Measurements from ENCODE around the gene FLVCR2.
"Not testable (repeated sequence)": the region's sequence is repeated elsewhere in the genome, so short reads cannot be mapped to it uniquely, and the experiment has no call there.

FLVCR2 gene

GRCh38 chr14:75589931-75590330 is 11.5 kb downstream of the FLVCR2 start:
- WGBS (ENCODE audit: insufficient coverage): 97% methylated on average over 6 of the region's 6 CpGs
- ChIA-PET CTCF (interaction anchor here (0.9 to 1.2 kb wide), 4 partner anchors 14 to 66 kb away, joined by 3 to 5 read pairs (median 3); no protein-coding TSS in a partner anchor), POLR2A (no interaction called here)

DNA sequence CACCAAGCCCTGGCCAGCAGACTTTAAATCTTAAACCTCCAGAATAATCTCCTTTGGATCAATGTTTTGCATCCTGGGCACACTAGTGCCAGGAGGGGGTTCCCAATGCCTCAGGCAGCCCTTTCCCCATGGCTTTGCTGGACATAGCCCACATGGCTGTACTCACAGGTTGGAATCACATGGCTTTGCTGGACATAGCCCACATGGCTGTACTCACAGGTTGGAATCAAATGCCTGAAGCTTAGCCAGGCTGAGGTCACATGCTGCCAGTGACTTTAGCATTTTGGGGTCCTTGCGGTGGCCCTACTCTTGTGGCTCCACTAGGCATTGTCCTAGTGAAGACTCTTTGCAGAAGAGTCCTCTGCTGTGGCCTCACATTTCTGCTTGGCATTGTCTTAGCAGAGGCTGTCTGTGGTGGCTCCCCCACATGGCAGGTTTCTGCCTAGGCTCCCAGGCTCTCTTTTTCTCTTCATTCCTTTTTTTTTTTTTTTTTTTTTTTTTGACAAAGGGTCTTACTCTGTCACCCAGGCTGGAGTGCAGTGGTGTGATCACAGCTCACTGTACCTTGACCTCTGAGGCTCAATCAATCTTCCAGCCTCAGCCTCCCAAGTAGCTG is 13.0 kb downstream of the FLVCR2 start:
- WGBS (ENCODE audit: insufficient coverage): 100% methylated on average over 1 of the region's 1 CpG
- ChIA-PET CTCF (no interaction called here), POLR2A (no interaction called here)

More at GRCh38 chr14:75589931-75590330, 11.5 kb downstream of the FLVCR2 start:
- Histone ChIP-seq H3K36me3 (ENCODE audit: control insufficient read depth in 4 of 4, insufficient read depth in 4 of 4, low read length in 3 of 4) (no peaks in the 10 kb centered on the region), H3K27ac (ENCODE audit: insufficient read depth in 1 of 2, low read depth in 1 of 2, low read length in 2 of 2, poor library complexity in 1 of 2, severe bottlenecking in 2 of 2) (no peak overlapping the region), H3K27me3 (replicated peaks in 2 of 5; ENCODE audit: control insufficient read depth in 4 of 5, insufficient read depth in 5 of 5, low read length in 4 of 5) (no peaks in the 10 kb centered on the region), H3K4me1 (ENCODE audit: control extremely low read depth in 1 of 4, control insufficient read depth in 4 of 4, insufficient read depth in 4 of 4, low read length in 3 of 4) (peaks cover 0 to under 1% (median 0%) of the 10 kb centered on the region in 4 experiments), H3K4me3 (ENCODE audit: control insufficient read depth in 1 of 7, extremely low read depth in 1 of 7, insufficient read depth in 4 of 7, low read depth in 2 of 7, low read length in 6 of 7) (no peak overlapping the region), H3K9me3 (ENCODE audit: control extremely low read depth in 1 of 5, control insufficient read depth in 4 of 5, insufficient read depth in 2 of 5, low read depth in 1 of 5, low read length in 4 of 5) (peaks cover 0 to 7% (median 0%) of the 10 kb centered on the region in 5 experiments)
- no peak for DNase-seq

GRCh38 chr14:75591987-75592575 is 13.7 kb downstream of the FLVCR2 start:
- Histone ChIP-seq H3K27me3 (replicated peaks in 2 of 5; ENCODE audit: control insufficient read depth in 4 of 5, insufficient read depth in 5 of 5, low read length in 4 of 5) (no peaks in the 10 kb centered on the region), H3K36me3 (ENCODE audit: control insufficient read depth in 4 of 4, insufficient read depth in 4 of 4, low read length in 3 of 4) (no peaks in the 10 kb centered on the region), H3K9me3 (ENCODE audit: control extremely low read depth in 1 of 5, control insufficient read depth in 4 of 5, insufficient read depth in 2 of 5, low read depth in 1 of 5, low read length in 4 of 5) (peaks cover 0 to 7% (median 0%) of the 10 kb centered on the region in 5 experiments), H3K4me1 (ENCODE audit: control extremely low read depth in 1 of 4, control insufficient read depth in 4 of 4, insufficient read depth in 4 of 4, low read length in 3 of 4) (peaks cover 0 to 3% (median 0%) of the 10 kb centered on the region in 4 experiments), H3K27ac (ENCODE audit: insufficient read depth in 1 of 2, low read depth in 1 of 2, low read length in 2 of 2, poor library complexity in 1 of 2, severe bottlenecking in 2 of 2) (no peak overlapping the region), H3K4me3 (ENCODE audit: control insufficient read depth in 1 of 7, extremely low read depth in 1 of 7, insufficient read depth in 4 of 7, low read depth in 2 of 7, low read length in 6 of 7) (no peak overlapping the region)
- no peak for DNase-seq
- ChIA-PET CTCF (no interaction called here), POLR2A (no interaction called here)

More for the DNA sequence above, 13.0 kb downstream of the FLVCR2 start:
- no peak overlapping the region for H3K27ac ChIP-seq (ENCODE audit: insufficient read depth in 1 of 2, low read depth in 1 of 2, low read length in 2 of 2, poor library complexity in 1 of 2, severe bottlenecking in 2 of 2)
- no peaks in the 10 kb centered on the region for H3K27me3 ChIP-seq (replicated peaks in 2 of 5; ENCODE audit: control insufficient read depth in 4 of 5, insufficient read depth in 5 of 5, low read length in 4 of 5)
- H3K4me1 ChIP-seq (ENCODE audit: control extremely low read depth in 1 of 4, control insufficient read depth in 4 of 4, insufficient read depth in 4 of 4, low read length in 3 of 4): no peaks in the 10 kb centered on the region
- H3K4me3 ChIP-seq (ENCODE audit: control insufficient read depth in 1 of 7, extremely low read depth in 1 of 7, insufficient read depth in 4 of 7, low read depth in 2 of 7, low read length in 6 of 7): no peak overlapping the region
- H3K9me3 ChIP-seq (ENCODE audit: control extremely low read depth in 1 of 5, control insufficient read depth in 4 of 5, insufficient read depth in 2 of 5, low read depth in 1 of 5, low read length in 4 of 5): peaks cover 0 to 7% (median 0%) of the 10 kb centered on the region in 5 experiments
- no peak for DNase-seq
- H3K36me3 ChIP-seq (ENCODE audit: control insufficient read depth in 4 of 4, insufficient read depth in 4 of 4, low read length in 3 of 4): no peaks in the 10 kb centered on the region

DNA sequence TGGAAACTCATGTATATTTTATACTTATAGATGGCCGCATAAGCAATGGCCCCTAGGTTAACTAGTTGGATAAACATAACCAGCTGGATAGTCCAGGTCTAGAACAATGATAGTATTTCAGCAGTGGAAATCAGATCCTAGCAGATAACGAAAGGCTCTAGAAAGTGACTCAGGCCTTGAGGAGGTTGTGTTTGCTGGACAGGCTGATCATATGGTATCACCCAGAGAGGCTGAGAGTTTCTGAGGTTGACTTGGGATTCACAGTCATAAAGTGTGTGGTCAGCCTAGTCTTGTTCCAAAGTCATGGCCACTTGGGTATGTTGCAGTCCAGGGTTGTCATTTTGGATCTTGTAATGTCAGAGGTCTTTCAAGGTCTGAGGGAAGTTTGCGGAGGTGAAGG is 16.8 kb downstream of the FLVCR2 start:
- no peak for DNase-seq
- POLR2A ChIA-PET: no interaction called here
- H3K9me3 ChIP-seq (ENCODE audit: control extremely low read depth in 1 of 5, control insufficient read depth in 4 of 5, insufficient read depth in 2 of 5, low read depth in 1 of 5, low read length in 4 of 5): peaks cover 0 to 7% (median 0%) of the 10 kb centered on the region in 5 experiments
- no peaks in the 10 kb centered on the region for H3K36me3 ChIP-seq (ENCODE audit: control insufficient read depth in 4 of 4, insufficient read depth in 4 of 4, low read length in 3 of 4)
- H3K27me3 ChIP-seq (replicated peaks in 2 of 5; ENCODE audit: control insufficient read depth in 4 of 5, insufficient read depth in 5 of 5, low read length in 4 of 5): no peaks in the 10 kb centered on the region
- 100% methylated on average over 1 of the region's 3 CpGs for WGBS (ENCODE audit: insufficient coverage)
- no peak overlapping the region for H3K4me3 ChIP-seq (ENCODE audit: control insufficient read depth in 1 of 7, extremely low read depth in 1 of 7, insufficient read depth in 4 of 7, low read depth in 2 of 7, low read length in 6 of 7)
- H3K27ac ChIP-seq (ENCODE audit: insufficient read depth in 1 of 2, low read depth in 1 of 2, low read length in 2 of 2, poor library complexity in 1 of 2, severe bottlenecking in 2 of 2): no peak overlapping the region
- CTCF ChIA-PET: interaction anchor here (0.7 kb wide), 1 partner anchor 18 kb away, joined by 3 read pairs; no protein-coding TSS in a partner anchor
- H3K4me1 ChIP-seq (ENCODE audit: control extremely low read depth in 1 of 4, control insufficient read depth in 4 of 4, insufficient read depth in 4 of 4, low read length in 3 of 4): peaks cover 0 to 10% (median 0%) of the 10 kb centered on the region in 4 experiments

DNA sequence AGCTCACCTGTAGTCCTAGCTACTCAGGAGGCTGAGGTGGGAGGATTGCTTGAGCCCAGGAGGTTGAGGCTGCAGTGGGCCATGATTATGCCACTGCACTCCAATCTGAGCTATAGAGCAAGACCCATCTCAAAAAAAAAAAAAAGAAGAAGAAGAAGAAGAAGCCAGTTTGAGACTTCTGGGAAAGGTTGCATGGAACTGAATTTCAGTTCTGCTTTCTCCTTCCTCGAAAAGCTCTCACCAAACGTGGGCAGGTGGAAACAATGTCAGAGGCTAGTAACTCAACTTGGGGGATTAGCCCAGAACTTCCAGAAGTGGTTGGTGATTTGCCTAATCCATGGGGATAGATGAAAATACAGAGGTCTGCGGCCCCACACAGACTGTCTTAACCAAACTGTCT is 18.7 kb downstream of the FLVCR2 start:
- Histone ChIP-seq H3K4me3 (ENCODE audit: control insufficient read depth in 1 of 7, extremely low read depth in 1 of 7, insufficient read depth in 4 of 7, low read depth in 2 of 7, low read length in 6 of 7) (no peak overlapping the region), H3K27ac (ENCODE audit: insufficient read depth in 1 of 2, low read depth in 1 of 2, low read length in 2 of 2, poor library complexity in 1 of 2, severe bottlenecking in 2 of 2) (no peak overlapping the region), H3K9me3 (ENCODE audit: control extremely low read depth in 1 of 5, control insufficient read depth in 4 of 5, insufficient read depth in 2 of 5, low read depth in 1 of 5, low read length in 4 of 5) (peaks cover 0 to 4% (median 0%) of the 10 kb centered on the region in 5 experiments), H3K4me1 (ENCODE audit: control extremely low read depth in 1 of 4, control insufficient read depth in 4 of 4, insufficient read depth in 4 of 4, low read length in 3 of 4) (peaks cover 0 to 10% (median 0%) of the 10 kb centered on the region in 4 experiments), H3K27me3 (replicated peaks in 2 of 5; ENCODE audit: control insufficient read depth in 4 of 5, insufficient read depth in 5 of 5, low read length in 4 of 5) (no peaks in the 10 kb centered on the region), H3K36me3 (ENCODE audit: control insufficient read depth in 4 of 4, insufficient read depth in 4 of 4, low read length in 3 of 4) (no peaks in the 10 kb centered on the region)
- 90% methylated on average over 2 of the region's 3 CpGs for WGBS (ENCODE audit: insufficient coverage)
- ChIA-PET POLR2A (no interaction called here), CTCF (interaction anchor here (0.6 to 1.1 kb wide), 4 partner anchors 50 to 498 kb away, joined by 3 to 5 read pairs (median 3); no protein-coding TSS in a partner anchor)
- no peak for DNase-seq

DNA sequence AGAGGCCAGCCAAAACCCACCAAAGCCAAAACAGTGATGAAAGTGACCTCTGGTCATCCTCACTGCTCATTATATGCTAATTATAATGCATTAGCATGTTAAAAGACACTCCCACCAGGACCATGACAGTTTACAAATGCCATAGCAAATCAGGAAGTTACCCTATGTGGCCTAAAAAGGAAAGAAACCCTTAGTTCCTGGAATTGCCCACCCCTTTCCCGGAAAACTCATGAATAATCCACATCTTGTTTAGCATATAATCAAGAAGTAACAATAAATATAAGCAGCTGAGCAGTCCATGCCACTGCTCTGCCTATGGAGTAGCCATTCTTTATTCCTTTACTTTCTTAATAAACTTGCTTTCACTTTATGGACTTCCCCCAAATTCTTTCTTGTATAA is 21.7 kb downstream of the FLVCR2 start:
- H3K36me3 ChIP-seq (ENCODE audit: control insufficient read depth in 4 of 4, insufficient read depth in 4 of 4, low read length in 3 of 4); CTCF ChIA-PET; POLR2A ChIA-PET; H3K27ac ChIP-seq (ENCODE audit: insufficient read depth in 1 of 2, low read depth in 1 of 2, low read length in 2 of 2, poor library complexity in 1 of 2, severe bottlenecking in 2 of 2); H3K4me3 ChIP-seq (ENCODE audit: control insufficient read depth in 1 of 7, extremely low read depth in 1 of 7, insufficient read depth in 4 of 7, low read depth in 2 of 7, low read length in 6 of 7); DNase-seq; H3K27me3 ChIP-seq (replicated peaks in 2 of 5; ENCODE audit: control insufficient read depth in 4 of 5, insufficient read depth in 5 of 5, low read length in 4 of 5); H3K9me3 ChIP-seq (ENCODE audit: control extremely low read depth in 1 of 5, control insufficient read depth in 4 of 5, insufficient read depth in 2 of 5, low read depth in 1 of 5, low read length in 4 of 5): not testable (repeated sequence)
- H3K4me1 ChIP-seq (ENCODE audit: control extremely low read depth in 1 of 4, control insufficient read depth in 4 of 4, insufficient read depth in 4 of 4, low read length in 3 of 4): peaks cover 0 to 17% (median 0%) of the 10 kb centered on the region in 4 experiments
- no CpG with 5 or more reads among the region's 1 CpG for WGBS (ENCODE audit: insufficient coverage)

DNA sequence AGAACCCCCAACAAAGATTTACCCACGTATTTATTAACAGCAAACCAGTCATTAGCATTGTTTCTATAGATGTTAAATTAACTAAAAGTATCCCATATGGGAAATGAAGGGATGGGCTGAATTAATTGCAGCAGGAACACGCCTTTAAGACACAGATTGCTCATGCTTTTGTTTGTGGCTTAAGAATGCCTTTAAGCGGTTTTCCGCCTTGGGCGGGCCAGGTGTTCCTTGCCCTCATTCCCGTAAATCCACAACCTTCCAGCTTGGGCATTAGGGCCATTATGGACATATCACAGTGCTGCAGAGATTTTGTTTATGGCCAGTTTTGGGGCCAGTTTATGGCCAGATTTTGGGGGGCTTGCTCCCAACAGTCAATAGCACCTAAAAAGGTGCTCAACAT is 22.6 kb downstream of the FLVCR2 start:
- H3K4me3 ChIP-seq (ENCODE audit: control insufficient read depth in 1 of 7, extremely low read depth in 1 of 7, insufficient read depth in 4 of 7, low read depth in 2 of 7, low read length in 6 of 7); H3K9me3 ChIP-seq (ENCODE audit: control extremely low read depth in 1 of 5, control insufficient read depth in 4 of 5, insufficient read depth in 2 of 5, low read depth in 1 of 5, low read length in 4 of 5); H3K27me3 ChIP-seq (replicated peaks in 2 of 5; ENCODE audit: control insufficient read depth in 4 of 5, insufficient read depth in 5 of 5, low read length in 4 of 5); POLR2A ChIA-PET; H3K27ac ChIP-seq (ENCODE audit: insufficient read depth in 1 of 2, low read depth in 1 of 2, low read length in 2 of 2, poor library complexity in 1 of 2, severe bottlenecking in 2 of 2); CTCF ChIA-PET; DNase-seq; H3K36me3 ChIP-seq (ENCODE audit: control insufficient read depth in 4 of 4, insufficient read depth in 4 of 4, low read length in 3 of 4): not testable (repeated sequence)
- peaks cover 0 to 25% (median 0%) of the 10 kb centered on the region in 4 experiments for H3K4me1 ChIP-seq (ENCODE audit: control extremely low read depth in 1 of 4, control insufficient read depth in 4 of 4, insufficient read depth in 4 of 4, low read length in 3 of 4)
- 100% methylated on average over 4 of the region's 6 CpGs for WGBS (ENCODE audit: insufficient coverage)
